HEK293 (cell line): Measurements from ENCODE around the gene ITPKB.

Experiments
- YY1 ChIP-seq: fragments of 450-650 bp; formaldehyde crosslinking; IDR thresholded peaks from 2 replicates; pipeline ENCODE4 v1.5.1; 2018; ENCODE audit warnings: missing biosample characterization, missing genetic modification characterization
- ZBTB7A ChIP-seq: fragments of 450-650 bp; formaldehyde crosslinking; IDR thresholded peaks from 2 replicates; pipeline ENCODE4 v1.5.1; 2016; ENCODE audit warnings: low read depth, missing biosample characterization, missing genetic modification characterization
- ZEB2 ChIP-seq: fragments of 450-650 bp; formaldehyde crosslinking; IDR thresholded peaks from 2 replicates; pipeline ENCODE4 v1.5.1; 2016; ENCODE audit warnings: missing biosample characterization, missing genetic modification characterization
- ZNF114 ChIP-seq: fragments of 450-650 bp; formaldehyde crosslinking; IDR thresholded peaks from 2 replicates; pipeline ENCODE4 v1.5.0; 2017; ENCODE audit warnings: missing biosample characterization, missing genetic modification characterization
- TF ChIP-seq, protein P1 (sequence below): fragments of 450-650 bp; formaldehyde crosslinking; IDR thresholded peaks from 2 replicates; pipeline ENCODE4 v1.5.1; 2016; ENCODE audit warnings: missing biosample characterization, missing genetic modification characterization, low read depth
- TF ChIP-seq, protein P2 (sequence below): fragments of 450-650 bp; formaldehyde crosslinking; IDR thresholded peaks from 2 replicates; pipeline ENCODE4 v1.5.1; 2016; ENCODE audit warnings: missing biosample characterization, missing genetic modification characterization

DNA sequence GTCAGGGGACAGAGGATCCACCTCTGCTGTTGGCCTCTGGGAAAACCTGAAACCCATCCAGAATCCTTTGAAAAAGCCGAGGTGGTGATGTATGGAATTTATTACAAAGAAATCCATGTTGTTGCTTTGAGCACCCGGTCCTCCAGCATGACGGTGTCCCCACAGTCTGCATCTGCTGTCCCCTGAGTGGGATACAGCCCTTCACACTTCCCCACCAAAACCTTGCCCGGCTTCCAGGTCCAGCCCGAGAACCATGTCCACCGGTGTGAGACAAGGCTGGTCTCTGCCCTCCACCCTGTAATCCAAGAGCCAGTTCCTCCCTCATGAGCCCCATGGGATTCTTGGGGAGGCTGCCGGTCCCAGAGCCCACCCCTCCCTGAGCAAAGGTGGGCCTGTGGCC lies 120.1 kb downstream of the ITPKB start:
- no peak for TF ChIP-seq ZBTB7A (tag by site-specific recombination)
- TF ChIP-seq ZEB2 (tag by site-specific recombination), result no peak
- TF ChIP-seq YY1, result no peak
- TF ChIP-seq, protein P1, sequence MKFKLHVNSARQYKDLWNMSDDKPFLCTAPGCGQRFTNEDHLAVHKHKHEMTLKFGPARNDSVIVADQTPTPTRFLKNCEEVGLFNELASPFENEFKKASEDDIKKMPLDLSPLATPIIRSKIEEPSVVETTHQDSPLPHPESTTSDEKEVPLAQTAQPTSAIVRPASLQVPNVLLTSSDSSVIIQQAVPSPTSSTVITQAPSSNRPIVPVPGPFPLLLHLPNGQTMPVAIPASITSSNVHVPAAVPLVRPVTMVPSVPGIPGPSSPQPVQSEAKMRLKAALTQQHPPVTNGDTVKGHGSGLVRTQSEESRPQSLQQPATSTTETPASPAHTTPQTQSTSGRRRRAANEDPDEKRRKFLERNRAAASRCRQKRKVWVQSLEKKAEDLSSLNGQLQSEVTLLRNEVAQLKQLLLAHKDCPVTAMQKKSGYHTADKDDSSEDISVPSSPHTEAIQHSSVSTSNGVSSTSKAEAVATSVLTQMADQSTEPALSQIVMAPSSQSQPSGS (tag by site-specific recombination), result no peak
- TF ChIP-seq, protein P2, sequence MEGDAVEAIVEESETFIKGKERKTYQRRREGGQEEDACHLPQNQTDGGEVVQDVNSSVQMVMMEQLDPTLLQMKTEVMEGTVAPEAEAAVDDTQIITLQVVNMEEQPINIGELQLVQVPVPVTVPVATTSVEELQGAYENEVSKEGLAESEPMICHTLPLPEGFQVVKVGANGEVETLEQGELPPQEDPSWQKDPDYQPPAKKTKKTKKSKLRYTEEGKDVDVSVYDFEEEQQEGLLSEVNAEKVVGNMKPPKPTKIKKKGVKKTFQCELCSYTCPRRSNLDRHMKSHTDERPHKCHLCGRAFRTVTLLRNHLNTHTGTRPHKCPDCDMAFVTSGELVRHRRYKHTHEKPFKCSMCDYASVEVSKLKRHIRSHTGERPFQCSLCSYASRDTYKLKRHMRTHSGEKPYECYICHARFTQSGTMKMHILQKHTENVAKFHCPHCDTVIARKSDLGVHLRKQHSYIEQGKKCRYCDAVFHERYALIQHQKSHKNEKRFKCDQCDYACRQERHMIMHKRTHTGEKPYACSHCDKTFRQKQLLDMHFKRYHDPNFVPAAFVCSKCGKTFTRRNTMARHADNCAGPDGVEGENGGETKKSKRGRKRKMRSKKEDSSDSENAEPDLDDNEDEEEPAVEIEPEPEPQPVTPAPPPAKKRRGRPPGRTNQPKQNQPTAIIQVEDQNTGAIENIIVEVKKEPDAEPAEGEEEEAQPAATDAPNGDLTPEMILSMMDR (tag by site-specific recombination), result no peak
- no peak for TF ChIP-seq ZNF114
